MM.1S (cell line): ENCODE results near the gene CHPF.

Source experiments
- DNase-seq: peaks from one replicate; pipeline ENCODE4 v3.0.0-alpha.2; 2015
- H2AFZ ChIP-seq: fragments of 300-600 bp; sonication (generic); 2 replicates; pipeline ENCODE4 v1.6.0; 2016; ENCODE audit warnings: antibody characterized with exemption, low read length
- H3F3A ChIP-seq: fragments of 300-600 bp; sonication (generic); 2 replicates; pipeline ENCODE4 v1.6.1; 2016; ENCODE audit warnings: mild to moderate bottlenecking, antibody characterized with exemption, low read length, moderate library complexity, mixed read lengths; ENCODE audit not compliant: insufficient read depth
- H3K27ac ChIP-seq: fragments of 300-600 bp; sonication (generic); 2 replicates; pipeline ENCODE4 v1.5.1; 2016; ENCODE audit warnings: mild to moderate bottlenecking, low read length
- H3K27me3 ChIP-seq: fragments of 300-600 bp; sonication (generic); replicated peaks from 2 replicates; pipeline ENCODE4 v1.6.0; 2016; ENCODE audit warnings: low read length; ENCODE audit not compliant: insufficient read depth
- H3K36me3 ChIP-seq: fragments of 300-600 bp; sonication (generic); replicated peaks from 2 replicates; pipeline ENCODE4 v1.6.1; 2016; ENCODE audit warnings: mild to moderate bottlenecking, low read length, mixed read lengths; ENCODE audit not compliant: insufficient read depth
- H3K4me1 ChIP-seq: fragments of 300-600 bp; sonication (generic); 2 replicates; pipeline ENCODE4 v1.6.1; 2016; ENCODE audit warnings: low read length, mixed read lengths
- H3K4me2 ChIP-seq: fragments of 300-600 bp; sonication (generic); 2 replicates; pipeline ENCODE4 v1.6.0; 2016; ENCODE audit warnings: low read depth, low read length
- H3K4me3 ChIP-seq: fragments of 300-600 bp; sonication (generic); 2 replicates; pipeline ENCODE4 v1.5.1; 2016; ENCODE audit warnings: low read length, mixed read lengths
- H3K79me2 ChIP-seq: fragments of 300-600 bp; sonication (generic); 2 replicates; pipeline ENCODE4 v1.6.1; 2016; ENCODE audit warnings: mixed run types, low read length, mixed read lengths
- H3K9ac ChIP-seq: fragments of 300-600 bp; sonication (generic); 2 replicates; pipeline ENCODE4 v1.6.1; 2016; ENCODE audit warnings: low read length, mixed read lengths
- H3K9me2 ChIP-seq: fragments of 300-600 bp; sonication (generic); replicated peaks from 2 replicates; pipeline ENCODE4 v1.6.1; 2016; ENCODE audit warnings: mild to moderate bottlenecking, low read length, mixed read lengths; ENCODE audit not compliant: insufficient read depth
- H3K9me3 ChIP-seq: fragments of 300-600 bp; sonication (generic); replicated peaks from 2 replicates; pipeline ENCODE4 v1.6.1; 2016; ENCODE audit warnings: mild to moderate bottlenecking, low read length, mixed read lengths; ENCODE audit not compliant: insufficient read depth
- H4K20me1 ChIP-seq: fragments of 300-600 bp; sonication (generic); 2 replicates; pipeline ENCODE4 v1.6.1; 2016; ENCODE audit warnings: mild to moderate bottlenecking, low read length, moderate library complexity, mixed read lengths; ENCODE audit not compliant: insufficient read depth
- CTCF ChIP-seq: fragments of 300-600 bp; sonication (generic); IDR thresholded peaks from 2 replicates; pipeline ENCODE4 v1.5.1; 2016; ENCODE audit warnings: antibody characterized with exemption, low read length, mixed read lengths
- EZH2 ChIP-seq: fragments of 300-600 bp; sonication (generic); optimal IDR thresholded peaks from 2 replicates; pipeline ENCODE3; 2017; ENCODE audit warnings: low read depth, mild to moderate bottlenecking, antibody characterized with exemption, low read length, mixed read lengths
- EZH2phosphoT487 ChIP-seq: fragments of 300-600 bp; sonication (generic); IDR thresholded peaks from 2 replicates; pipeline ENCODE4 v1.6.1; 2018; ENCODE audit warnings: antibody characterized with exemption, low read length

CHPF gene

GRCh38 chr2:219514836-219515235 lies 28.8 kb downstream of the CHPF start:
- Histone ChIP-seq H3K27ac (no peak overlapping the region), H3K9me3 (no peaks in the 10 kb centered on the region), H3K27me3 (peaks cover 99% of the 10 kb centered on the region), H3K79me2 (no peaks in the 10 kb centered on the region), H2AFZ (no peak overlapping the region), H3K4me2 (no peak overlapping the region), H3K9ac (no peak overlapping the region), H3F3A (no peaks in the 10 kb centered on the region), H4K20me1 (no peaks in the 10 kb centered on the region), H3K4me1 (no peaks in the 10 kb centered on the region), H3K4me3 (no peak overlapping the region), H3K36me3 (no peaks in the 10 kb centered on the region), H3K9me2 (no peaks in the 10 kb centered on the region)
- no peak for TF ChIP-seq CTCF
- TF ChIP-seq EZH2: no peak
- no peak for TF ChIP-seq EZH2phosphoT487
- no peak for DNase-seq

DNA sequence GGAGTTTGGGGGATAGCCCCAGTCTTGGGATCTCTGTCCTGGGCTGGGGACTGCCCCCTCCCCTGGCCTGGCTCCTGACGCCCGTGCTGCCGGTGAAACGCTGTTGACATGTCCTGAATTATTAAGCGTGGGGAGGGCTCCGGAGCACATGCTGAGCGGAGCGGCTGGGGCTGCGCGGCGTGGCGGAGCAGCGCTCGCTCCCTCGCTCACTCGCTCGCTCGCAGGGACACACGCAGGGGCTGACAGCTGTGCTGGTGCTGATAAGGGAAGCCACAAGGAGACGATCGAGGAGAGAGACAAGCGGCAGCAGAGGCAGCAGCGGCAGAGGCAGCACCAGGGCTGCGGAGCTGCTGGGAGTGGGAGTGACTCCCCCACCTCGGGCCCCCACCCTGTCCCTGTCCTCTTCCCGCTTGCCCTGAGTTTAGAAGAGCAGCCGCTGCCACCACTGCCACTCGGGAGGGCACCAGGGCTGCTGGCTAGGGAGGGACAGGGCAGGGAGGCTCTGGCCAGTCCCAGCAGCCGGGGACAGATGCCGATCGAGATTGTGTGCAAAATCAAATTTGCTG lies 29.3 kb downstream of the CHPF start, which contains the start of gene ASIC4:
ASIC4 (plus strand) TSS at position 287 of the 566 bp plus-strand sequence; CDS start at position 530, 243 bp downstream.
- H2AFZ ChIP-seq: no peak within 1 kb of the TSS
- peaks cover 98% of the 10 kb centered on the region for H3K27me3 ChIP-seq
- H4K20me1 ChIP-seq: no peaks in the 10 kb centered on the region
- H3K79me2 ChIP-seq: no peaks in the 10 kb centered on the region
- no peak within 1 kb of the TSS for H3K9ac ChIP-seq
- H3K4me2 ChIP-seq: no peak within 1 kb of the TSS
- DNase-seq: no peak
- no peak within 1 kb of the TSS for H3K27ac ChIP-seq
- no peaks in the 10 kb centered on the region for H3F3A ChIP-seq
- H3K4me1 ChIP-seq: no peaks in the 10 kb centered on the region
- no peaks in the 10 kb centered on the region for H3K9me2 ChIP-seq
- H3K36me3 ChIP-seq: no peaks in the 10 kb centered on the region
- TF ChIP-seq EZH2phosphoT487 (no peak), EZH2 (no peak), CTCF (no peak)
- no peaks in the 10 kb centered on the region for H3K9me3 ChIP-seq
- no peak within 1 kb of the TSS for H3K4me3 ChIP-seq

- DNase-seq: no peak
- H3K9ac ChIP-seq: no peak overlapping the region
- TF ChIP-seq CTCF: no peak
- TF ChIP-seq EZH2: no peak
- no peak for TF ChIP-seq EZH2phosphoT487
- H3K4me2 ChIP-seq: no peak overlapping the region
- no peak overlapping the region for H3K27ac ChIP-seq
- H3K79me2 ChIP-seq: no peaks in the 10 kb centered on the region
- no peak overlapping the region for H2AFZ ChIP-seq
- no peaks in the 10 kb centered on the region for H3F3A ChIP-seq
- no peaks in the 10 kb centered on the region for H4K20me1 ChIP-seq
- peaks cover 93% of the 10 kb centered on the region for H3K27me3 ChIP-seq
- H3K4me3 ChIP-seq: no peak overlapping the region
- no peaks in the 10 kb centered on the region for H3K4me1 ChIP-seq
- H3K9me3 ChIP-seq: no peaks in the 10 kb centered on the region
- no peaks in the 10 kb centered on the region for H3K9me2 ChIP-seq
- no peaks in the 10 kb centered on the region for H3K36me3 ChIP-seq
Measured at GRCh38 chr2:219513787-219514186, 29.8 kb downstream of the CHPF start.
